HG03575 (cell line): ENCODE results near the gene APOF.
"Not testable (repeated sequence)": the region's sequence is repeated elsewhere in the genome, so short reads cannot be mapped to it uniquely, and the experiment has no call there.

ENCODE experiments used
- ATAC-seq: cut with Tn5 transposase; IDR thresholded peaks from one replicate; pipeline ENCODE4 v1.9.1; 2021; ENCODE audit not compliant: unreplicated experiment, insufficient number of reproducible peaks, low FRiP score; ENCODE audit errors: extremely low read depth

Gene APOF

DNA sequence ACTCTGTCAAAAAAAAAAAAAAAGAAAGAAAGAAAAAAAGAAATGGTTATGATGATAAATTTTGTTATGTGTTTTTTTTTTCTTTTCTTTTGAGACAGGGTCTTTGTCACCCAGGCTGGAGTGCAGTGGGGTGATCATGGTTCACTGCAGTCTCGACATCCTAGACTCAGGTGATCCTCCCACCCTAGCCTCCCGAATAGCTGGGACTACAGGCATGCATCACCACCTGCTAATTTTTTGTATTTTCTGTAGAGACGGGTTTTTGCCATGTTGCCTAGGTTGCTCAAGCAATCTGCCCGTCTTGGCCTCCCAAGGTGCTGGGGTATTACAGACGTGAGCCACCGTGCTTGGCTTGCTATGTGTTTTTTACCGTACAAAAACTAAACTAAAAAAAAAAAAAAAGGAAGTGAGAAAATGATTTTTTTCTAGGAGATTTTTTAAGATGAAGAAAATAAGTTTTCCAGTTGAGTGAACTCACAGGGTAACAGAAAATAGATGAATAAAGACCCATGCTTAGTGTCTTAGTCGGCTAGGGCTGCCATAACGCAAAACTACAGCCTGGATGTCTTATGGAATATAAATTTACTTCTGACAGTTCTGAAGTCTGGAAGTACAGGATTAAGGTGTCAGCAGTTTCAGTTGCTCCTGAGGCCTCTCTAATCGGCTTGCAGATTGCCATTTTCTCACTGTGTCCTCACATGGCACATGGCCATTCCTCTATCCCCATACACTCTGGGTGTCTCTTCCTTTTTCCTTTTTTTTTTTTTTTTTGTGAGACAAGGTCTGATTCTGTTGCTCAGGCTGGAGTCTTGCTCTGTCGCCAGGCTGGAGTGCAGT lies 13.2 kb upstream of the APOF start:
- ATAC-seq = no peak

DNA sequence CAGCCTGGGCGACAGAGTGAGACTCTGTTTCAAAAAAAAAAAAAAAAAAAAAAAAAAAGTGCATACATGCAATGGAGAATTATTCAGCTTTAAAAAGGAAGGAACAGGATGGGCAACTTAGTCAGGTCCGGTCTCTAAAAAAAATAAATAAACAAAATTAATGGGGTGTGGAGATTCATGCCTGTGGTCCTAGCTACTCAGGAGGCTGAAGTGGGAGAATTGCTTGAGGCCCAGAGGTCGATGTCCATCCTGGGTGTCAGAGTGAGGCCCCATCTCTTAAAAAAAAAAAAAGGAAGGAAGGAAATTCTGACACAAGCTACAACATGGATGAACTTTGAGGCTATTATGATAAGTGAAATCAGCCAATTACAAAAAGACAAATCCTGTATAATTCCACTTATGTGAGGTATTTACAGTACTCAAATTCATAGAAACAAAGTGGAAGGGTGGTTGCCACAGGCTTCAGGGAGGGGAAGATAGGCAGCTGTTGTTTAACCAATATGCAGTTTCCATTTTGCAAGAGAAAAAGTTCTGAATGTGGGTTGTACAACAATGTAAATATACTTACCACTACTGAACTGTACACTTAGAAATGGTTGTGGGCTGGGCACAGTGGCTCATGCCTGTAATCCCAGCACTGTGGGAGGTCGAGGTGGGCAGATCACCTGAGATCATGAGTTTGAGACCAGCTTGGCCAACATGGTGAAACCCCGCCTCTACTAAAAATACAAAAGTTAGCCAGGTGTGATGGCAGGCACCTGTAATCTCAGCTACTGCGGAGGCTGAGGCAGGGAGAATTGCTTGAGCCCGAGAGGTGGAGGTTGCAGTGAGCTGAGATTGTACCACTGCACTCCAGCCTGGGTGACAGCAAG lies 12.3 kb upstream of the APOF start:
- ATAC-seq = no peak

GRCh38 chr12:56373515-56373914 lies 10.9 kb upstream of the APOF start:
- ATAC-seq = no peak

DNA sequence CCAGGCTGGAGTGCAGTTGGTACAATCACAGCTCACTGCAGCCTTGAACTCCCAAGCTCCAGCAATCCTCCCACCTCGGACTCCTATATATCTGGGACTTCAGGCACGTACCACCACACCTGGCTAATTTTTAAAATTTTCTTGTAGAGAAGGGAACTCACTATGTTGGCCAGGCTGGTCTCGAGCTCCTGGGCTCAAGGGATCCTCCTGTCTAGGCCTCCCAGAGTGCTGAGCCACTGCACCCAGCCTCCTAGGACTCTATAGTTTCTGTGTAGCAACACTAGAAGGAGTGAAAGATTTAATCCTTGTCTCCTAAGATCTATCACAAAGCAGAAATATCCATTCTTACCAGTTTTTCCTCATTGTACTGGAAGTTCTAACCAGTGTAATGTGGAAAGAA lies 4.3 kb upstream of the APOF start:
- ATAC-seq = no peak

DNA sequence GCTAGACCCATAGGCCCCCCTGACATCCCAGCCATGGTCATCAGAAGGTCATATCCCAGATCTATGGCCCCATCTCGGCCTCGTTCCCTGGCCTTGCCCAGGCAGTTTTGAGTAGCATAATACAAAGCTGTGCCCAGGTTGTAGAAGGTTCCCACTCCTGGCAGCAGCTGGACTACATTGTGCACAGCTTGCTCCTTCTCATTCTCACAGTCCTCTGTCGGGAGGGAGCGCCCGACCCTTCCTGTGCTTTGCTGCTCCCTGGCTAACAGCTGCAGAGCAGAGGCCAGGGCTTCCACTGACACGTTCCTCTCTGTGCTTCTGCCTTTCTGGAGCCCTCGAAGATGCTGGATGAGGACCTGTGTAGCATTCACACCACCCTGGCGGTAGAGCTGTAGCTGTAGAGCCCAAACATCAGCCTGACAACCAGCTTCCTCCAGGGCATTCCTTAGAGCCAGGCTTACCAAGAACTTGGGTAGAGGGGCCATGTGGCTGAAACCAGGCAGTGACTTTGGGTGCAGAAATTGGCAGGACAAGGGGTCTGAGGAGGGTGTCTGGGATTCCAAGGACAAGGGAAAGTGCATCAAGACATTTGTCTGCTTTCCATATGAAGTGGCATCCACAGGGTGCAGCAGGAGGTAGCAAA lies 1.0 kb downstream of the APOF start:
- no peak for ATAC-seq

DNA sequence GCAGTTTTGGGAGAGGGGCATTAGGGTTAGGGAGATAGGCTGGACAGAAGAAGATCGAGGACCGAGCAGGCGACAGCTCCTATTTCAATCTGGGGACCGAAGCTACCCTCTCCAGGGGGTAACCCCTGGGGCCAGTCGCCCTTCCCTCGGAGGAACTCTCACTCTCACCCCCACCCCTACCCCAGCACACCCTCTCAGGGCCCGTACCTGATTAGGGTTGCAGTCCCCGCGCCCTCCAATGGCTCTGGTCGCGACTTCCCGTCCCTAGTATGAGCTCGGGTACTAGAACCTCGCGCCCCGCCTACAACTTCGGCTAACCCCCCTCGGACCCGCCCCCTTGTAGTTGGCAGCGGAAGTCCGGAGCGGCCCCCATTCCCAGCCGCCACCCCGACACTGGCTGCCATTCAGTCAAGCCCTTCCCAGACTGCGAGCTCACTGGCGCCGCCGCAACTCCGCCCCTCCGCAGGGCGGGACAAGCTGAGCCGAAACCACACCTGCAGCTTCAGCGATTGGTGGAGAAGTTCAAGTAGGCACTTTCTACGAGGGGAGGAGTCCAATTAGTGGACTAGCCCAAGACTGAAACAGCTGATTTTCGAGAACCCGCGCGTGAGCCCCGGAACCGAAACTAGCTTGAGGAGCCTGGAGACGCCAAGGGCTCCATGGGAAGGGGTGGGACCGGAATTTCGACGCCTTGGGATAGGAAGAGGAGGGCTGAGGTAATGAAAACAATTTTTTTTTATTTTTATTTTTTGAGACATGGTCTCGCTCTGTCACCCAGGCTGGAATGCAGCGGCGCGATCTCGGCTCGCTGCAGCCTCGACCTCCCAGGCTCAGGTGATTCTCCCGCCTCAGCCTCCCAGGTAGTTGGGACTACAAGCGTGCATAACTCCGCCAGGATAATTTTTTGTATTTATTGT lies 2.5 kb downstream of the APOF start, which contains the start of gene STAT2:
STAT2 (minus strand) TSS at position 257 of the 917 bp plus-strand sequence. CDS start 3,536 bp downstream, outside the sequence.
- ATAC-seq = peak; percentile 84

DNA sequence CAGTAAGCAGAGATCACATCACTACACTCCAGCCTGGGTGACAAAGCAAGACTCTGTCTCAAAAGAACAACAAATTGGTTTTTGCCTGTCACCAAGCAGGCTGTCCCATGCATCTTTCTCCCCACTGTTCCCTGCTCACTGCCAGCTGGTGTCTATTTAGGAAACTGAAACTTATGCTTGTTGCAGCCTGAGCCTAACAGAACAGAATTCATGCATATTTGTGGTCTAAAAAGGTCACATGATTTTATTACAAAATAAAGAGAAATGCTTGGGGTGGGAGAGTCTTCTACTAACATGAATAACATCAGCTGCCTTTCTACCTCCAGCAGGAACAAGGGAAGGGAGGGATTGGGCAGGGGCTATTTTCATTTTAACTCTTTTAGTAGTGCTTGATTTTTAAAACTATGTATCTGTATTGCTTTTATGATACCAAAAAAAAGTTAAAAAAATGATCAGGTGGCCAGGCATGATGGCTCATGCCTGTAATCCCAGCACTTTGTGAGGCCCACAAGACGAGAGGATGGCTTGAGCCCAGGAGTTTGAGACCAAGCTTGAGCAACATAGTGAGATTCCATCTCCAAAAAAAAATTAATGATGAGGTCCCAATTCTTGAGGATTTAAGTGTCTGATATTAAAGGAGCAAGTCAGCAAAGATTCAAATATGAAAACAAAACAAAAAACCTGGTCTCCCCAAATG lies 3.7 kb downstream of the APOF start:
- ATAC-seq = no peak

DNA sequence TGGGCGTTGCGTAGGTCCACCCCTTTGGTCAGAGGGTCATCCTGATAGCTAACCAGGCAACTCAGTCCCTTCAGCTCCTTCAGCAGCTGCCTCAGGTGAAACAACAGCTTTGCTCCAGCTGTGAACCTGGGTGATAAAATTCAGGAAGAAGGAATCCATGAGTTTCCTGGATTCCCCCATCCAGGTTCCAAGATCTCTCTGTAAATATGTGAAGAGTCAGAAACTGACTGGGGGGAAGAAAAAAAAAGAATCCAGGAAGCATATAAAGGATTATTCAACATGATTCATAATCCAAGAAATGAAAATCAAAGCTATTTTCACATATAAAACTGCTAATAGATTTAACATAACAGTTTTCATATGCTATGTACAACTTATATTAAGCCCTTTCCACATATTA lies 11.3 kb downstream of the APOF start:
- ATAC-seq = no peak

DNA sequence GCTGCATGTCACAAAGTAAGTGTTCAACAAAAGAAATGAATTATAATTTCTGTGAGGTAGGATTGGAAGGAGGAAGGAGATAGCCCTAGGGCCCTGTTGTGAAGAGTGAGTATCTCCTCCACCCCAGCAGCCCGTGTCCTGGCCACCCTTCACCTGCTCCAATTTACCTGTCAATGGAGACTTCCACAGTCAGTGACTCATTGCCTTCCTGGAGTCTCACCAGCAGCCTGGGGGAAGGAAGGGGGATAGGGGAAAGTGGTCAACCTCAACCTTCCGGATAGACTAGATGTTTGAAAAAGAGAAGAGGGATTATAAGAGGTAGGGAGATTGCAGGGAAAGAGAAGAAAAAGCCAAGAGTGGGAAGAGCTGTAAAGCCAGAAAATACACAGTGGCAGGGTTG lies 12.0 kb downstream of the APOF start:
- no peak for ATAC-seq

DNA sequence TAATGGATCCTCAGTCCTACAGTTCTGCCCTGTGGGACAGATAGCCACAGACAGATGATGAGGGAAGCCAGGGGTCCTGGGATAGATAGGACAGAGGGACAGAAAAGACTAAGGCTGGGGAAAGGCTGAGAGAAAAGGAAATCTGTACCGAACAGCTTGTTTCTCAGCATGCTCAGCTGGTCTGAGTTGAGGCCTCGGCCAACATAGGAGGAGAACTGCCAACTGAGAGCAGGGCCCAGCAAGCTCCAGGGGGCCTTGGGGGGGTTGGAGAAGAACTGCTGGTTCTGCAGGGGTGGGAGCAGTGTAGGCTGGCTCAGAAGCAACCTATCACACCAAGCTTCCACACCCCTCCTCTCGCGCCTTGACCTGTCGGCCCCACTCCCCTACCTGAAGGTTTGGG lies 13.9 kb downstream of the APOF start:
- ATAC-seq = no peak

- not testable (repeated sequence) for ATAC-seq
Measured at GRCh38 chr12:56347255-56347654, 15.4 kb downstream of the APOF start.

DNA sequence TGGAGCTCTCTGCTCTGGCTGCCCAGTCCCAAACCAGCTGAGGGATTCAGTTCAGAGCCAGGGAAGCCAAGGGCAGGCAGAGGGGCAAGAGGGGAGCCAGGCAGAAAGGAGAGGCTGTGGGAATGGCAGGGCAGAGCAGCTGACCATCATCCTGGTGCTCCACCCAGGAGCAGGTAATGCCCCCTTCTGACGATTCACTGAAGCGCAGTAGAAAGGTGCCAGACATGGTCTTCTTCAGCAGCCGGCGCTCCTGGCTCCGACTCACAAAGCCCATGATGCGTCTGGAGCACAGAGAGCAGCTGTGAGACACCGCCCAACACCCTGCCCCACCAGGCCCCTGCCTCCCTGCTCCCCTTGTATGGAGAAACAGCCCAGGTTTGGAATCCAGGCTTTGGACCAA lies 16.0 kb downstream of the APOF start:
- ATAC-seq = no peak

DNA sequence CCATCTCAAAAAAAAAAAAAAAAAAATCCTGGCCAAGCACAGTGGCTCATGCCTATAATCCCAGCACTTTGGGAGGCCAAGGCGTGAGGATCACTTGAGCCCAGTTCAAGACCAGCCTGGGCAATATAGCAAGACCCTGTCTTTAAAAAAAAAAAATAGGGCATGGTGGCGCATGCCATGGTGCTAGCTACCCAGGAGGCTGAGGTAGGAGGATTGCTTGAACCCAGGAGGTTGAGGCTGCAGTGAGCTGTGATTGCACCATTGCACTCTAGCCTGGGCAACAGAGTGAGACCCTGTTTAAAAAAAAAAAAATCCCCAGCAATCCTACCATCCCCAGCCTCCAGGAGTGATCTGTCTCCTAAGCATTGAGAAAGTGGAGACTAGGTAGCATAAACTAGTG lies 20.4 kb downstream of the APOF start:
- ATAC-seq = not testable (repeated sequence)

GRCh38 chr12:56341616-56342015 lies 21.0 kb downstream of the APOF start:
- no peak for ATAC-seq

DNA sequence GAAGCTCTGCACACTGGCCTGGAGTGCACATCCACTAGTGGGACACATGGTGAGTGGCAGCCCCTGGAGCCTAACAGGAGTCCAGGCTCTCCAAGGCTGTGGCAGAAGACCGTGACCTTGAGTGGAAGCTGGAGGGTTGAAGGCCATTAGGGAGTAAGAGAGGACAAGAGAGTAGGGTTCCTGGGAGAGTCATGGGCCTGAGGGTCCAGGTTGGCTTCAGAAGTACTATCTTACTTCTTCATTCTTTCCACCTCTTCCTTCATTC lies 23.6 kb downstream of the APOF start:
- no peak for ATAC-seq

GRCh38 chr12:56338308-56339157 lies 24.1 kb downstream of the APOF start, which contains the start of gene IL23A:
TSS of gene IL23A (plus strand) at chr12:56338884. CDS start at chr12:56339045, 161 bp downstream.
- ATAC-seq = no peak

DNA sequence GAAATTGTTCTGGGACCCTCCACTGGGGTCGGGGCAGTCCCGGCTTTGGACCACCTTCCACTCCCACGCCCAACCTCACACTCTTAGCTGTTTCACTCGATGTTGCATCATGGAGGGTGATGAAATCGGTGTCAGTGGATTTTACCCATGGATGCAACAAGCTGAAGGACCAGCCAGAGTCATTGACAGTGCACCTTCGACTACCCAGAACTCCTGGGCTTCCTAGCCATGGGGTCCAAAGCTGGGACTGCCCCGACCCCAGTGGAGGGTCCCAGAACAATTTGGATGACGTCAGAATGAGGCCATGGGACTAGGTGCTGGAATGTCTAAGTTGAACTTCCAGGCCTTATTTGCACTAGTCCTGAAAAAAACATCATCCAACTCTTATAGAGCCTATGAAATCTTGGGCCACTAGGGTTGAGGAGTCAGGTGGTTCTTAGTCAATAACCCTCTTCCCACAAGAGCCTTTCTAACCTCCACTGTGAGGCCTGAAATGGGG lies 24.9 kb downstream of the APOF start:
- ATAC-seq = no peak
